A549 (cell line): ENCODE measurements around the gene FBN2. TPM values are rescaled to one million over a fixed set of nuclear protein-coding genes. Genes with fewer than 3 reads are reported as not detected.

Experiments
- ATAC-seq, 2 experiments: fragments of 200-7000 bp in 1 of 2; fragments of >200 bp in 1 of 2; cut with Nextera tagmentation in 1 of 2; cut with Tn5 transposase in 1 of 2; 3 replicates each; pipeline versions ENCODE4 v1.8.0 to v1.9.1; 2018 to 2020; ENCODE audit warnings: mild to moderate bottlenecking in 1 of 2, moderate library complexity in 1 of 2
- CTCF ChIA-PET: fragments of 300-600 bp; sonication (Branson Sonifier 250); formaldehyde crosslinking; extraction: SDS; loops from one replicate; lab custom pipeline; 2021; ENCODE audit warnings: antibody characterized with exemption, inconsistent platforms; lab: Yijun Ruan, JAX
- POLR2A ChIA-PET: fragments of 350-600 bp; formaldehyde crosslinking; extraction: SDS; loops from one replicate; lab custom pipeline; 2021; ENCODE audit warnings: antibody characterized with exemption, inconsistent platforms; lab: Yijun Ruan, JAX
- DNase-seq, 2 experiments: peaks; one replicate each; pipeline versions ENCODE4 v3.0.0 to v3.0.0-alpha.2; 2011 to 2016; ENCODE audit warnings: low read depth in 1 of 2, low spot score in 1 of 2
- FAIRE-seq: peaks from 2 replicates; lab custom pipeline; 2011; peaks lifted over from hg19 to GRCh38; lab: Jason Lieb, UNC
- H3K27ac ChIP-seq, 2 experiments: fragments of >200 bp; sonication (Bioruptor Twin); formaldehyde crosslinking; 3 replicates each; pipeline ENCODE4 v1.5.1; 2016 to 2017
- H3K4me1 ChIP-seq: fragments of >200 bp; sonication (Bioruptor Twin); formaldehyde crosslinking; 3 replicates; pipeline ENCODE4 v1.6.1; 2016
- H3K4me2 ChIP-seq: fragments of >200 bp; sonication (Bioruptor Twin); formaldehyde crosslinking; 3 replicates; pipeline ENCODE4 v1.6.1; 2016
- H3K4me3 ChIP-seq: fragments of >200 bp; sonication (Bioruptor Twin); formaldehyde crosslinking; 3 replicates; pipeline ENCODE4 v1.5.1; 2016
- H3K9me3 ChIP-seq: fragments of >200 bp; sonication (Bioruptor Twin); formaldehyde crosslinking; 3 replicates; pipeline ENCODE4 v1.6.1; 2016
- CBX2 ChIP-seq: fragments of 200-600 bp; sonication (generic); IDR thresholded peaks from 2 replicates; pipeline ENCODE4 v1.6.1; 2016; ENCODE audit warnings: low read depth, mild to moderate bottlenecking, borderline replicate concordance
- CHD2 ChIP-seq: fragments of 150-350 bp; IDR thresholded peaks from 2 replicates; pipeline ENCODE4 v1.6.1; 2014; ENCODE audit warnings: low read length; ENCODE audit not compliant: partially characterized antibody
- EHF ChIP-seq: fragments of 250-450 bp; sonication (Bioruptor Pico); IDR thresholded peaks from 2 replicates; pipeline ENCODE4 v1.5.0; 2020; ENCODE audit warnings: mild to moderate bottlenecking
- FOSL2 ChIP-seq, 2 experiments: fragments of 450-650 bp in 1 of 2; fragments of >200 bp in 1 of 2; sonication (Bioruptor Twin) in 1 of 2; formaldehyde crosslinking; IDR thresholded peaks; 2 replicates each; pipeline versions ENCODE4 v1.5.0 to v1.6.1; 2016 to 2020; ENCODE audit warnings: mild to moderate bottlenecking in 1 of 2, moderate library complexity in 1 of 2
- GATA3 ChIP-seq: IDR thresholded peaks from 2 replicates; pipeline ENCODE4 v1.6.1; 2012; ENCODE audit warnings: borderline replicate concordance
- HDAC2 ChIP-seq: fragments of 200-600 bp; sonication (generic); IDR thresholded peaks from 2 replicates; pipeline ENCODE4 v1.6.1; 2016
- HOXA7 ChIP-seq: fragments of 250-450 bp; sonication (Bioruptor Pico); IDR thresholded peaks from 2 replicates; pipeline ENCODE4 v1.5.0; 2020; ENCODE audit warnings: mild to moderate bottlenecking, moderate library complexity
- HOXB13 ChIP-seq: fragments of 250-450 bp; sonication (Bioruptor Pico); IDR thresholded peaks from 2 replicates; pipeline ENCODE4 v1.5.0; 2020; ENCODE audit warnings: low read depth, mild to moderate bottlenecking, moderate library complexity
- HOXB5 ChIP-seq: fragments of 250-450 bp; sonication (Bioruptor Pico); IDR thresholded peaks from 2 replicates; pipeline ENCODE4 v1.5.0; 2020; ENCODE audit warnings: mild to moderate bottlenecking, moderate library complexity
- KDM5A ChIP-seq: fragments of 200-600 bp; sonication (generic); IDR thresholded peaks from 2 replicates; pipeline ENCODE4 v1.6.1; 2016; ENCODE audit warnings: antibody characterized with exemption, mild to moderate bottlenecking
- NR3C1 ChIP-seq: fragments of >200 bp; sonication (Bioruptor Twin); formaldehyde crosslinking; IDR thresholded peaks from 3 replicates; pipeline ENCODE4 v1.6.1; 2017
- RCOR1 ChIP-seq: fragments of 150-350 bp; IDR thresholded peaks from 2 replicates; pipeline ENCODE4 v1.6.1; 2014; ENCODE audit warnings: antibody characterized with exemption, low read length, low read depth
- SMC3 ChIP-seq: fragments of >200 bp; sonication (Bioruptor Twin); formaldehyde crosslinking; IDR thresholded peaks from 3 replicates; pipeline ENCODE4 v1.6.1; 2018; ENCODE audit warnings: inconsistent platforms
- TP53 ChIP-seq: fragments of 250-450 bp; sonication (Bioruptor Pico); IDR thresholded peaks from 2 replicates; pipeline ENCODE4 v1.5.0; 2021; ENCODE audit warnings: mild to moderate bottlenecking, moderate library complexity
- ZNF302 ChIP-seq: fragments of 250-450 bp; sonication (Bioruptor Pico); IDR thresholded peaks from 2 replicates; pipeline ENCODE4 v1.9.0; 2021; ENCODE audit warnings: inconsistent platforms, mild to moderate bottlenecking, moderate library complexity
- ZSCAN20 ChIP-seq: fragments of 250-450 bp; sonication (Bioruptor Pico); IDR thresholded peaks from 2 replicates; pipeline ENCODE4 v1.8.0; 2022; ENCODE audit warnings: mild to moderate bottlenecking, moderate library complexity
- WGBS: methylation state at CpG from one replicate; pipeline ENCODE4 v1.1.6; 2017; ENCODE audit errors: missing lambda C conversion rate; 5-methylcytosine and 5-hydroxymethylcytosine counted together
- polyA plus RNA-seq, 4 experiments: library from polyadenylated mRNA; depleted of rRNA in 3 of 4; stranded (reverse); fragments of >200 nt; fragmentation: RNase III in 1 of 4; extraction: RNeasy Plus Mini Kit Qiagen cat#74134 plus additional on column Dnase treatment in 1 of 4; gene quantifications; 2 replicates in 3 of 4; 3 replicates in 1 of 4; pipeline ENCODE4 v1.2.3, GENCODE V29; 2011 to 2017
- TF ChIP-seq, protein P1 (sequence below): fragments of 150-350 bp; IDR thresholded peaks from 2 replicates; pipeline ENCODE4 v1.6.1; 2014; ENCODE audit warnings: low read depth, mild to moderate bottlenecking, low read length
- TF ChIP-seq, protein P2 (sequence below): IDR thresholded peaks from 2 replicates; pipeline ENCODE4 v1.6.1; 2012
- TF ChIP-seq, protein P3 (sequence below): IDR thresholded peaks from 2 replicates; pipeline ENCODE4 v1.6.1; 2012
- TF ChIP-seq, protein P4 (sequence below): fragments of >200 bp; sonication (Bioruptor Twin); formaldehyde crosslinking; IDR thresholded peaks from 3 replicates; pipeline ENCODE4 v1.6.1; 2016
- TF ChIP-seq, protein P5 (sequence below): fragments of >200 bp; sonication (Bioruptor Twin); formaldehyde crosslinking; IDR thresholded peaks from 3 replicates; pipeline ENCODE4 v1.5.1; 2016
- TF ChIP-seq, protein P6 (sequence below): fragments of >200 bp; sonication (Bioruptor Twin); formaldehyde crosslinking; IDR thresholded peaks from 2 replicates; pipeline ENCODE4 v1.6.1; 2016
- TF ChIP-seq, protein P7 (sequence below): fragments of 250-450 bp; sonication (Bioruptor Pico); IDR thresholded peaks from 2 replicates; pipeline ENCODE4 v1.5.0; 2021; ENCODE audit warnings: mild to moderate bottlenecking, moderate library complexity, borderline replicate concordance
- TF ChIP-seq, protein P8 (sequence below): fragments of 250-450 bp; sonication (Bioruptor Pico); IDR thresholded peaks from 2 replicates; pipeline ENCODE4 v1.5.0; 2020; ENCODE audit warnings: low read depth, mild to moderate bottlenecking, moderate library complexity

Gene FBN2
- polyA plus RNA-seq, 2 of the 4 experiments (the other 2 are of a cell fraction), result 22.2 to 22.7 TPM

DNA sequence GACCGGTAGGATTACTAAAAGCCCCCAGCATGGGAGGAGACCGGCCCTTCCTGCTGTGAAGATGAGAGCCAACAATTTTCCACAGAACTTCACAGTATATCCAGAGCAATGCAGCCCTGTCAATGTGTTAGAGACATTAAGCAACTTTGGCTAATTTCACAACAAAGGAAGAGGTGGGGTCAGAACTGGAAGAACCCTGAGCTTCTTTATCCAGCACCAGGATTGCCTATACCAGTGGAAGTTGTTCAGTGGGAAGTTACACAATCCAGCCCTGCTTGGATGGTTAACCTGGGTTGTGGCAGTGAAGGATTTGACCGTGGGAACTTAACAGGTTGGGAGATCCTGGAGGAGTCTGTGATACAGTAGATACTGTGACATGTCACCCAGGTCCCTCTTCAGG, 197.0 kb downstream of the FBN2 start:
- H3K4me1 ChIP-seq, result no peaks in the 10 kb centered on the region
- no peak for TF ChIP-seq NR3C1
- no peak for TF ChIP-seq ZNF302 (CRISPR knock-in tag)
- no peak for TF ChIP-seq EHF (CRISPR knock-in tag)
- TF ChIP-seq, protein P1, sequence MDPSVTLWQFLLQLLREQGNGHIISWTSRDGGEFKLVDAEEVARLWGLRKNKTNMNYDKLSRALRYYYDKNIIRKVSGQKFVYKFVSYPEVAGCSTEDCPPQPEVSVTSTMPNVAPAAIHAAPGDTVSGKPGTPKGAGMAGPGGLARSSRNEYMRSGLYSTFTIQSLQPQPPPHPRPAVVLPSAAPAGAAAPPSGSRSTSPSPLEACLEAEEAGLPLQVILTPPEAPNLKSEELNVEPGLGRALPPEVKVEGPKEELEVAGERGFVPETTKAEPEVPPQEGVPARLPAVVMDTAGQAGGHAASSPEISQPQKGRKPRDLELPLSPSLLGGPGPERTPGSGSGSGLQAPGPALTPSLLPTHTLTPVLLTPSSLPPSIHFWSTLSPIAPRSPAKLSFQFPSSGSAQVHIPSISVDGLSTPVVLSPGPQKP, result no peak
- TF ChIP-seq HOXA7 (CRISPR knock-in tag), result no peak
- no peak for TF ChIP-seq RCOR1
- TF ChIP-seq, protein P2, sequence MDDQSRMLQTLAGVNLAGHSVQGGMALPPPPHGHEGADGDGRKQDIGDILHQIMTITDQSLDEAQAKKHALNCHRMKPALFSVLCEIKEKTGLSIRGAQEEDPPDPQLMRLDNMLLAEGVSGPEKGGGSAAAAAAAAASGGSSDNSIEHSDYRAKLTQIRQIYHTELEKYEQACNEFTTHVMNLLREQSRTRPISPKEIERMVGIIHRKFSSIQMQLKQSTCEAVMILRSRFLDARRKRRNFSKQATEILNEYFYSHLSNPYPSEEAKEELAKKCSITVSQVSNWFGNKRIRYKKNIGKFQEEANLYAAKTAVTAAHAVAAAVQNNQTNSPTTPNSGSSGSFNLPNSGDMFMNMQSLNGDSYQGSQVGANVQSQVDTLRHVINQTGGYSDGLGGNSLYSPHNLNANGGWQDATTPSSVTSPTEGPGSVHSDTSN, result no peak
- TF ChIP-seq CBX2, result no peak
- TF ChIP-seq ZSCAN20, result no peak
- TF ChIP-seq HDAC2, result no peak
- ATAC-seq (no peak), FAIRE-seq (no peak), DNase-seq (no peak)
- no peaks in the 10 kb centered on the region for H3K9me3 ChIP-seq
- H3K4me2 ChIP-seq, result no peak overlapping the region
- WGBS, result 70% methylated on average over 3 of the region's 3 CpGs
- no peak overlapping the region for H3K4me3 ChIP-seq
- POLR2A ChIA-PET, result no interaction called here
- no peak overlapping the region for H3K27ac ChIP-seq
- CTCF ChIA-PET, result no interaction called here

DNA sequence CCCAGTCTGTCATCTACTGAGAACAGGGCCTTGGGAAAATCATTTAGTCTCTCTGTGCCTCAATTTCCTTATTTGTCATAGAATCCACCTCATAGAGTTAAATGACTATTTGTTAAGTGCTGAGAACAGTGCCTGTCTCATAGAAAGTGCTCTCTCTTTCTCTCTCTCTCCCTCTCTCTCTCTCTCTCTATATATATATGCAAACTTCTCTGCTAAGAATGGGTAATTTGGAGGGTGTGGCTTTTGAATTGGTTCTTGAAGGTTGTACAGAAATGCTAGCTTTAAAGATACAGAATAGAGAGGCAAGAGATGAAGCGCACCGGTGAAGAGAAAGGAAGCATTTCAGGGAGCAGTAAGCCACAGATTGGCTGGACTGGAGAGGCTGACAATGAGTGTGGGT, 197.4 kb downstream of the FBN2 start:
- no peak overlapping the region for H3K4me3 ChIP-seq
- no peaks in the 10 kb centered on the region for H3K4me1 ChIP-seq
- no peak for FAIRE-seq
- ATAC-seq, result no peak
- no peaks in the 10 kb centered on the region for H3K9me3 ChIP-seq
- no peak overlapping the region for H3K27ac ChIP-seq
- DNase-seq, result no peak
- TF ChIP-seq, protein P3, sequence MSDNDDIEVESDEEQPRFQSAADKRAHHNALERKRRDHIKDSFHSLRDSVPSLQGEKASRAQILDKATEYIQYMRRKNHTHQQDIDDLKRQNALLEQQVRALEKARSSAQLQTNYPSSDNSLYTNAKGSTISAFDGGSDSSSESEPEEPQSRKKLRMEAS, result no peak
- TF ChIP-seq, protein P4, sequence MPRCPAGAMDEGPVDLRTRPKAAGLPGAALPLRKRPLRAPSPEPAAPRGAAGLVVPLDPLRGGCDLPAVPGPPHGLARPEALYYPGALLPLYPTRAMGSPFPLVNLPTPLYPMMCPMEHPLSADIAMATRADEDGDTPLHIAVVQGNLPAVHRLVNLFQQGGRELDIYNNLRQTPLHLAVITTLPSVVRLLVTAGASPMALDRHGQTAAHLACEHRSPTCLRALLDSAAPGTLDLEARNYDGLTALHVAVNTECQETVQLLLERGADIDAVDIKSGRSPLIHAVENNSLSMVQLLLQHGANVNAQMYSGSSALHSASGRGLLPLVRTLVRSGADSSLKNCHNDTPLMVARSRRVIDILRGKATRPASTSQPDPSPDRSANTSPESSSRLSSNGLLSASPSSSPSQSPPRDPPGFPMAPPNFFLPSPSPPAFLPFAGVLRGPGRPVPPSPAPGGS, result no peak
- TF ChIP-seq KDM5A, result no peak
- no peak for TF ChIP-seq FOSL2 (IDR thresholded peaks at IDR 0.05)
- TF ChIP-seq FOSL2 (CRISPR knock-in tag; IDR thresholded peaks at IDR 0.05), result no peak
- TF ChIP-seq, protein P5, sequence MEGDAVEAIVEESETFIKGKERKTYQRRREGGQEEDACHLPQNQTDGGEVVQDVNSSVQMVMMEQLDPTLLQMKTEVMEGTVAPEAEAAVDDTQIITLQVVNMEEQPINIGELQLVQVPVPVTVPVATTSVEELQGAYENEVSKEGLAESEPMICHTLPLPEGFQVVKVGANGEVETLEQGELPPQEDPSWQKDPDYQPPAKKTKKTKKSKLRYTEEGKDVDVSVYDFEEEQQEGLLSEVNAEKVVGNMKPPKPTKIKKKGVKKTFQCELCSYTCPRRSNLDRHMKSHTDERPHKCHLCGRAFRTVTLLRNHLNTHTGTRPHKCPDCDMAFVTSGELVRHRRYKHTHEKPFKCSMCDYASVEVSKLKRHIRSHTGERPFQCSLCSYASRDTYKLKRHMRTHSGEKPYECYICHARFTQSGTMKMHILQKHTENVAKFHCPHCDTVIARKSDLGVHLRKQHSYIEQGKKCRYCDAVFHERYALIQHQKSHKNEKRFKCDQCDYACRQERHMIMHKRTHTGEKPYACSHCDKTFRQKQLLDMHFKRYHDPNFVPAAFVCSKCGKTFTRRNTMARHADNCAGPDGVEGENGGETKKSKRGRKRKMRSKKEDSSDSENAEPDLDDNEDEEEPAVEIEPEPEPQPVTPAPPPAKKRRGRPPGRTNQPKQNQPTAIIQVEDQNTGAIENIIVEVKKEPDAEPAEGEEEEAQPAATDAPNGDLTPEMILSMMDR, result no peak
- no peak for TF ChIP-seq TP53 (CRISPR knock-in tag)
- TF ChIP-seq HOXB5 (CRISPR knock-in tag), result no peak
- no peak for TF ChIP-seq SMC3
- no peak for TF ChIP-seq GATA3
- TF ChIP-seq, protein P6, sequence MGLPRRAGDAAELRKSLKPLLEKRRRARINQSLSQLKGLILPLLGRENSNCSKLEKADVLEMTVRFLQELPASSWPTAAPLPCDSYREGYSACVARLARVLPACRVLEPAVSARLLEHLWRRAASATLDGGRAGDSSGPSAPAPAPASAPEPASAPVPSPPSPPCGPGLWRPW, result no peak
- TF ChIP-seq CHD2, result no peak
- TF ChIP-seq, protein P7, sequence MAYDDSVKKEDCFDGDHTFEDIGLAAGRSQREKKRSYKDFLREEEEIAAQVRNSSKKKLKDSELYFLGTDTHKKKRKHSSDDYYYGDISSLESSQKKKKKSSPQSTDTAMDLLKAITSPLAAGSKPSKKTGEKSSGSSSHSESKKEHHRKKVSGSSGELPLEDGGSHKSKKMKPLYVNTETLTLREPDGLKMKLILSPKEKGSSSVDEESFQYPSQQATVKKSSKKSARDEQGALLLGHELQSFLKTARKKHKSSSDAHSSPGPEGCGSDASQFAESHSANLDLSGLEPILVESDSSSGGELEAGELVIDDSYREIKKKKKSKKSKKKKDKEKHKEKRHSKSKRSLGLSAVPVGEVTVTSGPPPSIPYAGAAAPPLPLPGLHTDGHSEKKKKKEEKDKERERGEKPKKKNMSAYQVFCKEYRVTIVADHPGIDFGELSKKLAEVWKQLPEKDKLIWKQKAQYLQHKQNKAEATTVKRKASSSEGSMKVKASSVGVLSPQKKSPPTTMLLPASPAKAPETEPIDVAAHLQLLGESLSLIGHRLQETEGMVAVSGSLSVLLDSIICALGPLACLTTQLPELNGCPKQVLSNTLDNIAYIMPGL, result no peak
- TF ChIP-seq HOXB13 (CRISPR knock-in tag), result no peak
- TF ChIP-seq, protein P8, sequence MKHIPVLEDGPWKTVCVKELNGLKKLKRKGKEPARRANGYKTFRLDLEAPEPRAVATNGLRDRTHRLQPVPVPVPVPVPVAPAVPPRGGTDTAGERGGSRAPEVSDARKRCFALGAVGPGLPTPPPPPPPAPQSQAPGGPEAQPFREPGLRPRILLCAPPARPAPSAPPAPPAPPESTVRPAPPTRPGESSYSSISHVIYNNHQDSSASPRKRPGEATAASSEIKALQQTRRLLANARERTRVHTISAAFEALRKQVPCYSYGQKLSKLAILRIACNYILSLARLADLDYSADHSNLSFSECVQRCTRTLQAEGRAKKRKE (CRISPR knock-in tag), result no peak
- no peak for TF ChIP-seq NR3C1
- 89% methylated on average over 2 of the region's 2 CpGs for WGBS
- CTCF ChIA-PET, result no interaction called here
- POLR2A ChIA-PET, result no interaction called here
- no peak overlapping the region for H3K4me2 ChIP-seq
